Panc1 (cell line): ENCODE measurements around the gene LKAAEAR1.

ENCODE experiments used
- POLR2AphosphoS5 ChIP-seq: IDR thresholded peaks from 2 replicates; pipeline ENCODE4 v1.6.1; 2012; ENCODE audit warnings: mild to moderate bottlenecking, low read depth, low read length, moderate library complexity
- TCF7L2 ChIP-seq: IDR thresholded peaks from 2 replicates; pipeline ENCODE4 v1.6.1; 2011; ENCODE audit warnings: mild to moderate bottlenecking, low read depth, low read length, inconsistent platforms
- TF ChIP-seq, protein P1 (sequence below): fragments of 450-650 bp; IDR thresholded peaks from 2 replicates; pipeline ENCODE4 v1.5.1; 2017; ENCODE audit warnings: mild to moderate bottlenecking
- TF ChIP-seq, protein P2 (sequence below), 2 experiments: IDR thresholded peaks; 2 replicates each; pipeline ENCODE4 v1.6.1; 2011 to 2012; ENCODE audit warnings: low read depth in 2 of 2, control low read depth in 1 of 2, low read length in 1 of 2, mild to moderate bottlenecking in 1 of 2, moderate library complexity in 1 of 2; ENCODE audit not compliant: insufficient read depth in 1 of 2

DNA sequence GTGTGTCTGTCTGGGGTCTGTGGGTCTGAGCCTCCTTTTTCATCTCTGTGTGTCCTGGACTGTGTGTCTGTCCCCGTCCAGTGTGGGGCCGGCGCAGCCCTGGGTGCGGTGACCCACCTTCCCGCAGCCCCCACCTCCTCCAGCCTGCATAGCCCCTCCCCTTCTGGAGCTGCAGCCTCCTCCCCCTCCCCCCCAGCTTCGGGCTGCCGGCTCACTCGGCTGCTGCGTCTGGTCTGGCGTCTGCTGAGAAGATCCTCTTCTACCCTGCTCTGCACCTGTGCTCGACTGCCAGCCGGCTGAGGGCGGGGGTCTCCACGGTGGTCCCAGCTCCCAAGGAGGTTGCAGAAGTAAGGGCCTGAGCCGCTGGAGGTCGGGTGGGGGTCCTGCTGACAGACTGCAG lies 7.6 kb upstream of the LKAAEAR1 start:
- TF ChIP-seq, protein P1, sequence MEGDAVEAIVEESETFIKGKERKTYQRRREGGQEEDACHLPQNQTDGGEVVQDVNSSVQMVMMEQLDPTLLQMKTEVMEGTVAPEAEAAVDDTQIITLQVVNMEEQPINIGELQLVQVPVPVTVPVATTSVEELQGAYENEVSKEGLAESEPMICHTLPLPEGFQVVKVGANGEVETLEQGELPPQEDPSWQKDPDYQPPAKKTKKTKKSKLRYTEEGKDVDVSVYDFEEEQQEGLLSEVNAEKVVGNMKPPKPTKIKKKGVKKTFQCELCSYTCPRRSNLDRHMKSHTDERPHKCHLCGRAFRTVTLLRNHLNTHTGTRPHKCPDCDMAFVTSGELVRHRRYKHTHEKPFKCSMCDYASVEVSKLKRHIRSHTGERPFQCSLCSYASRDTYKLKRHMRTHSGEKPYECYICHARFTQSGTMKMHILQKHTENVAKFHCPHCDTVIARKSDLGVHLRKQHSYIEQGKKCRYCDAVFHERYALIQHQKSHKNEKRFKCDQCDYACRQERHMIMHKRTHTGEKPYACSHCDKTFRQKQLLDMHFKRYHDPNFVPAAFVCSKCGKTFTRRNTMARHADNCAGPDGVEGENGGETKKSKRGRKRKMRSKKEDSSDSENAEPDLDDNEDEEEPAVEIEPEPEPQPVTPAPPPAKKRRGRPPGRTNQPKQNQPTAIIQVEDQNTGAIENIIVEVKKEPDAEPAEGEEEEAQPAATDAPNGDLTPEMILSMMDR: no peak
- TF ChIP-seq, protein P2, sequence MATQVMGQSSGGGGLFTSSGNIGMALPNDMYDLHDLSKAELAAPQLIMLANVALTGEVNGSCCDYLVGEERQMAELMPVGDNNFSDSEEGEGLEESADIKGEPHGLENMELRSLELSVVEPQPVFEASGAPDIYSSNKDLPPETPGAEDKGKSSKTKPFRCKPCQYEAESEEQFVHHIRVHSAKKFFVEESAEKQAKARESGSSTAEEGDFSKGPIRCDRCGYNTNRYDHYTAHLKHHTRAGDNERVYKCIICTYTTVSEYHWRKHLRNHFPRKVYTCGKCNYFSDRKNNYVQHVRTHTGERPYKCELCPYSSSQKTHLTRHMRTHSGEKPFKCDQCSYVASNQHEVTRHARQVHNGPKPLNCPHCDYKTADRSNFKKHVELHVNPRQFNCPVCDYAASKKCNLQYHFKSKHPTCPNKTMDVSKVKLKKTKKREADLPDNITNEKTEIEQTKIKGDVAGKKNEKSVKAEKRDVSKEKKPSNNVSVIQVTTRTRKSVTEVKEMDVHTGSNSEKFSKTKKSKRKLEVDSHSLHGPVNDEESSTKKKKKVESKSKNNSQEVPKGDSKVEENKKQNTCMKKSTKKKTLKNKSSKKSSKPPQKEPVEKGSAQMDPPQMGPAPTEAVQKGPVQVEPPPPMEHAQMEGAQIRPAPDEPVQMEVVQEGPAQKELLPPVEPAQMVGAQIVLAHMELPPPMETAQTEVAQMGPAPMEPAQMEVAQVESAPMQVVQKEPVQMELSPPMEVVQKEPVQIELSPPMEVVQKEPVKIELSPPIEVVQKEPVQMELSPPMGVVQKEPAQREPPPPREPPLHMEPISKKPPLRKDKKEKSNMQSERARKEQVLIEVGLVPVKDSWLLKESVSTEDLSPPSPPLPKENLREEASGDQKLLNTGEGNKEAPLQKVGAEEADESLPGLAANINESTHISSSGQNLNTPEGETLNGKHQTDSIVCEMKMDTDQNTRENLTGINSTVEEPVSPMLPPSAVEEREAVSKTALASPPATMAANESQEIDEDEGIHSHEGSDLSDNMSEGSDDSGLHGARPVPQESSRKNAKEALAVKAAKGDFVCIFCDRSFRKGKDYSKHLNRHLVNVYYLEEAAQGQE (IDR thresholded peaks at IDR 0.05; ENCODE audit: insufficient read depth in 1 of 2, low read depth in 2 of 2, low read length in 1 of 2): no peak
- TF ChIP-seq POLR2AphosphoS5 (no peak), TCF7L2 (no peak)
